Suppressor macrophage (primary cell): Measurements from ENCODE around the gene KLHL25.
"Not testable (repeated sequence)": the region's sequence is repeated elsewhere in the genome, so short reads cannot be mapped to it uniquely, and the experiment has no call there.

ENCODE experiments used
- DNase-seq, 4 experiments: peaks; one replicate each; pipeline ENCODE4 v3.0.0-alpha.2; 2020 to 2022

Gene KLHL25

DNA sequence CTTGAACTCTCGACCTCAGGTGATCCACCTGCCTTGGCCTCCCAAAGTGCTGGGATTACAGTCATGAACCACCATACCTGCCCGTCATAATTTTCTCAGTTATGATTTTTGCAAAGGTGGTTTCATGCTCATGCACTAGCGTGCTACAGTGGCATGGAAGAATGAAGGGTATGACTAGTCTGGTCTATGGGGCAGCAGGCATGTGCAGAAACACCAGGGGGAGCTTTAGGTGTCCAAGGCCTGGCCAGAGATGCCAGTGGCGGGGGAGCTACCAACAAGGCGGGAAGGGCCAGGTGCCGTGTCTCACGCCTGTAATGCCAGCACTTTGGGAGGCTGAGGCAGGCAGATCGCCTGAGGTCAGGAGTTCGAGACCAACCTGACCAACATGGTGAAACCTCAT is 7.9 kb upstream of the KLHL25 start:
- DNase-seq = not testable (repeated sequence)

DNA sequence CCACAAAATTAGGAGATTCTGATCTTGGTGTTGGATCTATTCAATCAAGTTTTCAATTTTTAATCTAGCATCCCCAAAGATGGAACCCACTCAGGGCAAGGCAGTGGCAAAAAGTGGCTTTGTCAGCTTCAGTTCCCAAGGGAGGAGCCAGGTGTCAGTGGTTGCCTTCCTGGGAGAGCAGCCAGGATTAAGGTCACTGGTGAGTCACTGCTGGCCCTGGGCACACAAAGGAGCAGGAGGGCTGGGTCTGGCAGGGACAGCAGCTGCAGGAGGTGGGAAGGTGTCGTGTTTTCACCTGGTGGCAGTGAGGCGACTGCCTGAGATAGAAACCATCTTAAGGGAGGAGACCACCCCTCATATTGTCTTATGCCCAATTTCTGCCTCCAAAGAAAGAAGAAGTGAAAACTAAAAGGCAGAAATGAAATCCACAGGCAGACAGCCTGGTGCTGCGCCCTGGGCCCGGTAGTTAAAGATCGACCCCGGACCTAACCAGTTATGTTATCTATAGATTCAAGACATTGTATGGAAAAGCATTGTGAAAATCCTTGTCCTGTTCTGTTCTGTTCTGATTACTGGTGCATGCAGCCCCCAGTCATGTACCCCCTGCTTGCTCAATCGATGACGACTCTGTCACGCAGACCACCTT is 5.9 kb upstream of the KLHL25 start:
- no peak for DNase-seq

GRCh38 chr15:85796371-85796770 is 1.6 kb upstream of the KLHL25 start:
- DNase-seq = not testable (repeated sequence)

- no peak for DNase-seq
Observed at GRCh38 chr15:85795337-85796305, 896 bp upstream of the KLHL25 start.

GRCh38 chr15:85793641-85794597 is 806 bp downstream of the KLHL25 start:
- DNase-seq = peak; percentile 15 to 50 (median 30)

DNA sequence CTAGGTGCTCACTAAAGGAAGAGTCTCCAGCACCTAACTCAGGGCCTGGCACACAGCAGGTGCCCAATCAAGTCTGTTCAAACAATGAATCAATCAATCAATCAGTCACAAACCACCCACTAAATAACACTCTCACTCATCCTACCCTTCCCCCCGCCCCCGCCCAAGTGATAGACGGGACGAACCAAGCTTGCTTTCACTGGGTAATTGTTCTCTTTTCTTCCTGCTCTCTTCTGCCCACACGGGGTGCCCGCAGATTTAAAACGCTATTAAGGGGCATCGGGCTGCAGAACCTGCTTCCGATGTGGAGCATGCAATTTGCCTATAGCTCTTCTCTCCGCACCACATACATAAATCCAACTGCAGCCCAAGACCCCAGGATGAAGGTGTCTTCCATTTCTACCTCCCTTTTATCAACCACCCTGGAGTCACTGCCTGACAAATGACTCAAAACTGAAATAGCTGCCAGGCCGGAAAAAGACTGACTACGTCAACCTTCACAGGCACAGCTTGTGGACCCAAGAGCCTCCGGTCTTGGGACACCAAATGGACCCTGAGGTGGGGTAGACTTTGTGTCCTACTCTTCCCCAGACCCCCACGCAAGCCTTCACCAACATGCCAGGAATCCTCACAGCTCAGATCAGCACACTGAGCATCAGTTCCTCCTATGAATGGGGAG is 1.7 kb downstream of the KLHL25 start:
- no peak for DNase-seq

DNA sequence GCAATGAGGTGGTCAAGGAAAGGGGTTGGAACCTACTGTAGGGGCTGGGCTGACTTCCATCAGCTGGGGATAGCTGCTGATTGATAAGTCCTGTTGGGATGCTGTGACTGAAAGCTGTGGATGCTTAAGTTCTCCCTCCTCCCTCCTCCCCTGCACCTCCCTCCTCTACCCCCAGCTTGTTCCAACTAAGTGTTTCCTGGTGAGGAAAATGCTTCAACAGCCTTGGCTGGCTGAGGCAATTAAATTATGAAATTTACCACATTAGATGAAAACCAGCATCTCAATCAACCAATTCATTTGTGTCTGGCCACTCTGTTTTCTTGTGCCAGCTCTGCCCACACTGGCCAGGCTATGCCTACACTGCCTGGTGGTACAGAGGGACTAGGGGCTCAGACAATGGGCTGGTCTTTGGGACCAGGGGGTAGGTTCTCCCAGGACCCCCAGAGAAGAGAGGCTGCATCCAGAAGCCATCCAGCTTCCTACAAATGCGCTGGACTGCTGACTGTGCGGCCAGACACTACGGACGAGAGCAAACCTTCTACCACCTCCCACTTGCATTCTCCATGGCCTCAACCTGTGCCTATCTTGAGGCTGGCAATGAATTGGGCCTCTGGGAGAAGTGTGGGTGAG is 2.5 kb downstream of the KLHL25 start:
- DNase-seq = no peak

DNA sequence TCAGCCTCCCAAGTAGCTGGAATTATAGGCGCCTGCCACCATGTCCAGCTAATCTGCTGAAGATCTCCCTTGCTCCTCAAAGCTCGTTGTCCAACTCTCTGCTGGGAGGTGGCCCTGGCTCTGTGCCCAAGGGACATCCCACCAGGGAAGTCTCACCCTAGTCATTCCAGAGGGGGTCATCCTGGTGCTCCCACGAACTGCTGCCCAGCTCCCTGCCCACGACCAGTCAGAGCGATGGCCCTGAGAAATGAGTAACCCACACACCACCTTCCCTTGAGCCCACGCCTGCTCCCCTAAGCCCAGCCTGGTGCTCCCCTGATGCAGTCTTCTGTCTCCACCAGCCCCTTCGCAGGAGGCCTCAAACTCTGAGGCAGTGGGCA is 5.2 kb downstream of the KLHL25 start:
- no peak for DNase-seq

- no peak for DNase-seq
Observed at GRCh38 chr15:85788771-85789495, 5.8 kb downstream of the KLHL25 start.

DNA sequence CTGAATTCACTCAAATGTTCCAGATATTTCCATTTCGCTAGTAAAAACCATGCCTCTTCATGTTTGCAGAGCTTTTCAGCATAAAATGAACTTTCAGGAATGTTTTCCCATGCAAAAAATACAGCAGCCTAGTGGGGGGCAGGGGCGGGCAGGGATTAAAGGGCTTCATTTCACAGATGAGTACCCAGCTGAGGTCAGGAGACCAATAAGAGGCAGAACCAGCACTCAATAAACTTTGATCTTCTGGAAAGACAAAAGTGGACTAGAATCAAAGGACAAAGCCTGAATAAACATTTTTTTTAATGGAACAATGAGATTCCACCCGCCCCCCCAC is 8.0 kb downstream of the KLHL25 start:
- DNase-seq = no peak

GRCh38 chr15:85785887-85786780 is 8.6 kb downstream of the KLHL25 start:
- no peak for DNase-seq

DNA sequence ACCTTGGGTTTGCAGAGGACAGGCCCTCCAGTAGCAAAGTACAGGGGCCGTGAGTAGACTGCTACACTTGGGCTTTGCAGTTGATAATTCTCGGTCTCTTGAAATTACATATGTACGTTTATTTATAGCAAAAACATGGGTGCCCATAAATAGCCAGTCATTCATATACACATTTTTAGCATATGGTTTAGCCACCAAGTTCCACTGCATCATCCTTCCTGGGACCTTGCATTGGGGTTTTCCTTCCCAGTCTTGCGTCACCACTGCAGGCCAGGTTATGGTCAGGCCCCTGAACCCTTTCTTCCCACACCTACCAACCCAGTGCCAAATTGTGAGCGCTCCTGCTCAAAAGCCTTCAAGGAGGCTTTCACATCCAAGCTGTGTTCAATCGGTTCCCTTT is 12.7 kb downstream of the KLHL25 start:
- DNase-seq = no peak

- DNase-seq = no peak
Observed at GRCh38 chr15:85781099-85781498, 13.6 kb downstream of the KLHL25 start.

DNA sequence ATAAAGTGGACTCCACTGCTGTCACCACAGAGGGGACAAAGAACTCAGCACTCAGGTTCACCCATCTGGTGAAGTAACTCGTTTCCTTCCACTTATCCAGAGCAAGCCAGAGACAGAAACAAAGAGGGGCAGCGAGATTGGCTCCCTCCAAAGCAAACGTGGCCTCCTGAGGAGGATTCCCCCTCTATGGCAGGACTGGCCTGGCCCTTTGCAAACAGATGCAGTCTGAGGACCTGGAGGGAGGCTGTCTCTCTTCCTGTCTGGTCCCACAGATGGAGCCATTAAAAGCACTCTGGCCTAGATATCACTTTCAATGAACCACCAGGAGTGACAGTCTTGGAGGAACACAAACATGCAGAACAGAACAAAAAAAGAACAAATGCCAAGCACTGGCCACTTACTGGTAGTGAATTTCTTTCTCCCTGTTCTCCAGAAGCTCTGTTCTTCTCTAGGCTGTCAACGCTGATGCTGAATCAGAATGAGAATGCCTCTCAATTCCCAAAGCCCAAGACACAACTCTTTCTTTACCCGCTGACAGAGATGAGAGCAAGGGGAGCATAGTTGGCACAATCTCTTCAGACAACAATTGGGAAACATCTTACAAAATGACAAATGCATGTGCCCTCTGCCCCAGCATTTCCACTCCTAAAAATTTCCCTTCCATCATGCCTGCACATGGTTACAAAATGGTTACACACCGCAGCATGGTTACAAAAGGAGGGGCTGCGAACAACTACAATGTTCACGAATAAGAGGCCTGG is 14.3 kb downstream of the KLHL25 start:
- no peak for DNase-seq

- DNase-seq = no peak
Observed at GRCh38 chr15:85779249-85779648, 15.5 kb downstream of the KLHL25 start.

- DNase-seq = no peak
Observed at GRCh38 chr15:85778107-85778776, 16.5 kb downstream of the KLHL25 start.

GRCh38 chr15:85777250-85778106 is 17.2 kb downstream of the KLHL25 start:
- no peak for DNase-seq

DNA sequence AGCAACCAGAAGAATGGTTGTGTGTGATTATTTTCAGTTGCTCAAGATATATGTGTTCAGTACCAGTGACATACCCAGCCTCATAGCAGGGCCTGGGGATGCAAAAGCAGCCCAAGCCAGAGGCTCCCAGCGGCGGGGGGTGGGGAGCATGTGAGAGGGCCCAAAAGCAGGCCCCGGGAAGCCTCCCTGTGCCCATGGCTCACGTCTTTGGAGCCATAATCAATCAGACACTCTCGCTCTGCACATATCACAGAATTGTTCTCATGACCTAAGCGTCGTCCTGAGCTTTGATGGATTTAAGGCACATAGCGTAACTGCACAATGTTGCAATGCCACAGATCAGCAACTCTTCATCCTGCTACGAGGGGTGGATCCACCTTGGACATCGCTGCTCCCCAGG is 20.8 kb downstream of the KLHL25 start:
- DNase-seq = no peak
